A673 (cell line): Measurements from ENCODE around the gene TAF3.

ENCODE experiments used
- CTCF ChIP-seq: fragments of 300-800, 200-600 bp; sonication (generic); conservative IDR thresholded peaks from 2 replicates; pipeline ENCODE4 v1.5.1; 2017; ENCODE audit warnings: low read depth, mild to moderate bottlenecking, antibody characterized with exemption, low read length, moderate library complexity, mixed read lengths
- EZH2 ChIP-seq: fragments of 200-600 bp; sonication (generic); IDR thresholded peaks from 2 replicates; pipeline ENCODE4 v1.6.1; 2017; ENCODE audit warnings: borderline replicate concordance, low read depth, mild to moderate bottlenecking, mixed read lengths, antibody characterized with exemption, low read length; ENCODE audit not compliant: poor library complexity, severe bottlenecking

GRCh38 chr10:7988989-7989388 lies 170.7 kb downstream of the TAF3 start:
- TF ChIP-seq CTCF (no peak), EZH2 (no peak)
